Prostate gland (tissue), 2 donors: ENCODE measurements around the gene PTPRM. TPM values are rescaled to one million over a fixed set of nuclear protein-coding genes. Genes with fewer than 3 reads are reported as not detected.

Experiments
- DNase-seq: peaks from one replicate; pipeline ENCODE4 v3.0.0-alpha.2; 2019; ENCODE audit warnings: low spot score
- H3K27ac ChIP-seq, 2 donors: fragments of 200-600 bp; sonication (generic); 2 replicates each; pipeline ENCODE4 v1.5.1; 2017 to 2019
- H3K27me3 ChIP-seq: fragments of 200-600 bp; sonication (generic); replicated peaks from 2 replicates; pipeline ENCODE4 v1.5.1; 2019; ENCODE audit not compliant: insufficient read depth
- H3K36me3 ChIP-seq, 2 donors: fragments of 200-600 bp; sonication (generic); 1 replicate in 1 of 2; 2 replicates in 1 of 2; pipeline versions ENCODE4 v1.5.1 to v1.8.1; 2017 to 2019
- H3K4me1 ChIP-seq: fragments of 200-600 bp; sonication (generic); replicated peaks from 2 replicates; pipeline ENCODE4 v1.5.1; 2019
- H3K4me3 ChIP-seq, 2 donors: fragments of 200-600 bp; sonication (generic); 2 replicates each; pipeline ENCODE4 v1.5.1; 2017 to 2019
- H3K9me3 ChIP-seq: fragments of 200-600 bp; sonication (generic); 2 replicates; pipeline ENCODE4 v1.5.1; 2017
- POLR2A ChIP-seq: fragments of 450-650 bp; IDR thresholded peaks from one replicate; pipeline ENCODE4 v1.6.1; 2016; ENCODE audit warnings: antibody characterized with exemption, mild to moderate bottlenecking
- POLR2AphosphoS5 ChIP-seq: sonication (generic); formaldehyde crosslinking; IDR thresholded peaks from one replicate; pipeline ENCODE4 v1.6.1; 2017; ENCODE audit warnings: antibody characterized with exemption
- WGBS: methylation state at CpG from one replicate; pipeline ENCODE4 v1.1.5; 2018; 5-methylcytosine and 5-hydroxymethylcytosine counted together
- intact Hi-C: fragments of 100-400 bp; cut with DNase I; formaldehyde crosslinking; loops from one replicate; pipeline ENCODE4 v1.14.2; 2022
- total RNA-seq, 2 donors: library from RNA; depleted of rRNA; stranded (reverse); fragments of >200 nt; gene quantifications; one replicate each; pipeline ENCODE4 v1.1.0, GENCODE V29; 2016
- TF ChIP-seq, protein P1 (sequence below), 4 experiments: fragments of 200-600 bp in 2 of 4; fragments of 450-650 bp in 2 of 4; sonication (generic) in 2 of 4; IDR thresholded peaks; 1 replicate in 3 of 4; 2 replicates in 1 of 4; pipeline ENCODE4 v1.5.1; 2016 to 2019; ENCODE audit warnings: antibody characterized with exemption in 4 of 4, mild to moderate bottlenecking in 2 of 4, moderate library complexity in 2 of 4

PTPRM gene
- total RNA-seq, 2 donors from 2014 or later = 32.9 to 92.6 TPM

DNA sequence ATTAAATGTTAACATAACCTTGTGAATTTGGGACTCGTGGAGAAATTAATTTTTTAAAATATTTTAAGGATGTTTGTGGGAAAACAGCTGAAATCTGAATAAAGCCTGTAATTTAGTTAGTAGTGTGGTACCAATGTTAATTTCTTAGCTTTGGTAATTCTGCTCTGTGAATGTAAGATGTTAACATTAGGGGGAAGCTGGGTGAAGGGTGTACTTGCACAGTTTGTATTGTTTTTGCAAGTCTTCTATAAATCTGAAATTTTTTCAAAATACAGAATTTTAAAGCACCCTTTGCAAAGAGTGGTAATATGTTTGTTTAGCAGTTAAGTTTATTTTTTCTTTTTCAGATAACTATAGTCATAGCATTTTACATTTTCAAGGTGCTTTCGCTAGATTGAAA lies 4.5 kb downstream of the PTPRM start:
- WGBS = 94% methylated on average over 2 of the region's 2 CpGs

DNA sequence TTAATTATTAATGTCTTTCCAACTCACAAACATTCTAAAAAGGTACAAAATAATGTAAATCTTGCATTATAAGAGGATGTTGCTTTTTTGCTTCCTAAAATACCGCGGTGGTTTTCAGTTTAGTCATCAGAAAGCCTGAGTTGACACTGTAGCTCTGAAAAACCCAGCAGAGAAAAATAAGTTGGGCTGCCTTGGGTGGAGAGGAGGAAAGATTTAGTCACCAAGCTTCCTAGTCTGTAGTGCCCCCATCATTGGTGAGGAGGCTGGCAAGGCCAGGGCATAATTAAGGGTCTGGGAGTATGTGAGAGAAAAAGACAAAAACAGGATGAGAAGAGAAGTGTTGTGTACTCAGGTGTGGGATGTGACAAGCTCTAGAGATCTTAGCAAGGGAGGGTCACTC lies 5.7 kb downstream of the PTPRM start:
- WGBS = 85% methylated on average over 2 of the region's 2 CpGs

More for the DNA sequence above, 4.5 kb downstream of the PTPRM start:
- DNase-seq = no peak
- Histone ChIP-seq H3K27ac (no peak overlapping the region), H3K27me3 (no peaks in the 10 kb centered on the region), H3K4me3 (no peak overlapping the region), H3K36me3 (no peaks in the 10 kb centered on the region), H3K9me3 (no peaks in the 10 kb centered on the region), H3K4me1 (no peaks in the 10 kb centered on the region)
- intact Hi-C loops = no loop called here
- no peak for TF ChIP-seq POLR2AphosphoS5

DNA sequence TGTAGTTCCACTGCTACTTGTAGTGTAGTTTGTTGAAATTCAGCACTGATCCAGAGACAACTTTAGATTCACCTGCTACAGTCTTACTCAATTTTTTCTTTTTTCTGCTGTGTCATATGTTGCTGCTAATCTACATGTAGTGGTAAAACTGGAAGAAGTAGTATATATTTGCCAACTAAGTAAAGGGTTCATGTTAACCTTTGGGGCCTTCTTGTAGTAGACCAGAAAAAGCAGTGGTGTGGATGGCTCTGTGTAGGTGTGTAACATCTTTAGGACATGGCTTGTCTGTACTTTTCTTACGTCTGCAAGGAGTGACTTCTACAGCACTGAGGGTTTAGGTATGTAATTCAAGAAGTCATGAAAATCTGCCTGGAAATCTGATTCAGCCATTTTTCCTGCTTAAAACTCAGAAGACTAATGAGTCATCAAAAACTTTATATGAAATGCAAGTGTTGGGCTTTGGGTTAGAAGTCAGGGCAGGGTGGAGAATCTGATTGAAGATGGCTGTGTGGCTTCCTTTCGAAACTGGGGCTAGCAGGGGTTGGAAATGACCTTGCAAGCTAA lies 8.4 kb downstream of the PTPRM start:
- intact Hi-C loops = no loop called here
- Histone ChIP-seq H3K4me1 (no peaks in the 10 kb centered on the region), H3K4me3 (no peak overlapping the region), H3K9me3 (no peaks in the 10 kb centered on the region), H3K27ac (no peak overlapping the region), H3K36me3 (no peaks in the 10 kb centered on the region), H3K27me3 (no peaks in the 10 kb centered on the region)
- no peak for DNase-seq
- no peak for TF ChIP-seq POLR2A
- TF ChIP-seq, protein P1, sequence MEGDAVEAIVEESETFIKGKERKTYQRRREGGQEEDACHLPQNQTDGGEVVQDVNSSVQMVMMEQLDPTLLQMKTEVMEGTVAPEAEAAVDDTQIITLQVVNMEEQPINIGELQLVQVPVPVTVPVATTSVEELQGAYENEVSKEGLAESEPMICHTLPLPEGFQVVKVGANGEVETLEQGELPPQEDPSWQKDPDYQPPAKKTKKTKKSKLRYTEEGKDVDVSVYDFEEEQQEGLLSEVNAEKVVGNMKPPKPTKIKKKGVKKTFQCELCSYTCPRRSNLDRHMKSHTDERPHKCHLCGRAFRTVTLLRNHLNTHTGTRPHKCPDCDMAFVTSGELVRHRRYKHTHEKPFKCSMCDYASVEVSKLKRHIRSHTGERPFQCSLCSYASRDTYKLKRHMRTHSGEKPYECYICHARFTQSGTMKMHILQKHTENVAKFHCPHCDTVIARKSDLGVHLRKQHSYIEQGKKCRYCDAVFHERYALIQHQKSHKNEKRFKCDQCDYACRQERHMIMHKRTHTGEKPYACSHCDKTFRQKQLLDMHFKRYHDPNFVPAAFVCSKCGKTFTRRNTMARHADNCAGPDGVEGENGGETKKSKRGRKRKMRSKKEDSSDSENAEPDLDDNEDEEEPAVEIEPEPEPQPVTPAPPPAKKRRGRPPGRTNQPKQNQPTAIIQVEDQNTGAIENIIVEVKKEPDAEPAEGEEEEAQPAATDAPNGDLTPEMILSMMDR (IDR thresholded peaks at IDR 0.05) = no peak
- no peak for TF ChIP-seq POLR2AphosphoS5
- 87% methylated on average over 2 of the region's 2 CpGs for WGBS

More for the DNA sequence above, 5.7 kb downstream of the PTPRM start:
- H3K27ac ChIP-seq = no peak overlapping the region
- no peak for DNase-seq
- no peaks in the 10 kb centered on the region for H3K27me3 ChIP-seq
- no peaks in the 10 kb centered on the region for H3K4me1 ChIP-seq
- TF ChIP-seq POLR2A = no peak
- TF ChIP-seq, protein P1 (IDR thresholded peaks at IDR 0.05) = no peak
- no peak for TF ChIP-seq POLR2AphosphoS5
- intact Hi-C loops = no loop called here
- H3K4me3 ChIP-seq = no peak overlapping the region
- no peaks in the 10 kb centered on the region for H3K9me3 ChIP-seq
- no peaks in the 10 kb centered on the region for H3K36me3 ChIP-seq

DNA sequence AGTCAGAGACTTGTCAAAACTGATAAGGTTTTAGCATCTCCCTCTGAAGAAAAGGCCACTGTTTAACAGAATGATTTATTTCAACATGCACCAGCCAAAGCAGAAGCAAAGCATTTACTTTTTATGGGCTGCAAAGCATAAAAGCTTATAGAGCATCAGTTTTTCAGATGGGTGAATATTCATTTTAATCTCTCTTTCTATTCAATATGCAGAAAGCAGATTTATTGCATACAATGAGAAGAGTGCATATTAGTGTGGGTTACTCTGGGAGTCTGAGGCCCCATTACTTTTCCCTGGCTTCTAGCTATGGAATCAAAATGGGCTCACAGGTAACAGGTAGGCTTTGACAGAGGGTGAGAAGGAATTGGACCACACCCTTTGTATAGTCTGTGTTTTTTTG lies 9.0 kb downstream of the PTPRM start:
- H3K27ac ChIP-seq = no peak overlapping the region
- no peaks in the 10 kb centered on the region for H3K27me3 ChIP-seq
- H3K9me3 ChIP-seq = no peaks in the 10 kb centered on the region
- TF ChIP-seq, protein P1 (IDR thresholded peaks at IDR 0.05) = no peak
- TF ChIP-seq POLR2AphosphoS5 = no peak
- TF ChIP-seq POLR2A = no peak
- H3K36me3 ChIP-seq = no peaks in the 10 kb centered on the region
- no peaks in the 10 kb centered on the region for H3K4me1 ChIP-seq
- intact Hi-C loops = no loop called here
- H3K4me3 ChIP-seq = no peak overlapping the region
- DNase-seq = no peak

DNA sequence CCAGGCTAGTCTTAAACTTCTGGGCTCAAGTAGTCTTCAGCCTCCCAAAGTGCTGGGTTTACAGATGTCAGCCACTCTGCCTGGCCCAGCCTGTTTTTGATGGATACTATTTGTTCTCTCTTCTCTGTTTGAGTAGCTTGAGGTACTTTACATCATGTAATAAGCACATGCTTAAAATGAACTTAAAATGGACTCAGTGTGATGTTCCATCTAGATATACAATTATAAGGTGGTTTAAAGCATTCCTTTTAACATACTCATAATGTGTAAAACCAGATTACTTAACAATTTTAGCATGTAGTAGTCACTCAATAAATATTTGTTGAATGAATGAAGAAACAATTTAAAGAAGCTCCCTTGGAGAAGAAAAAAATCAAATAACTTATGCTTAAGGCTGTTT lies 9.6 kb downstream of the PTPRM start:
- Histone ChIP-seq H3K4me1 (no peaks in the 10 kb centered on the region), H3K4me3 (no peak overlapping the region), H3K9me3 (no peaks in the 10 kb centered on the region), H3K36me3 (no peaks in the 10 kb centered on the region), H3K27me3 (no peaks in the 10 kb centered on the region), H3K27ac (no peak overlapping the region)
- intact Hi-C loops = no loop called here
- TF ChIP-seq POLR2A = no peak
- TF ChIP-seq POLR2AphosphoS5 = no peak
- TF ChIP-seq, protein P1 (IDR thresholded peaks at IDR 0.05) = no peak
- no peak for DNase-seq
